HG03575 (cell line): ENCODE data around the gene NINJ1.
"Not testable (repeated sequence)": the region's sequence is repeated elsewhere in the genome, so short reads cannot be mapped to it uniquely, and the experiment has no call there.

Experiments used
- ATAC-seq: cut with Tn5 transposase; IDR thresholded peaks from one replicate; pipeline ENCODE4 v1.9.1; 2021; ENCODE audit not compliant: unreplicated experiment, insufficient number of reproducible peaks, low FRiP score; ENCODE audit errors: extremely low read depth

The NINJ1 gene

GRCh38 chr9:93111371-93112115, 22.5 kb downstream of the NINJ1 start:
- no peak for ATAC-seq

DNA sequence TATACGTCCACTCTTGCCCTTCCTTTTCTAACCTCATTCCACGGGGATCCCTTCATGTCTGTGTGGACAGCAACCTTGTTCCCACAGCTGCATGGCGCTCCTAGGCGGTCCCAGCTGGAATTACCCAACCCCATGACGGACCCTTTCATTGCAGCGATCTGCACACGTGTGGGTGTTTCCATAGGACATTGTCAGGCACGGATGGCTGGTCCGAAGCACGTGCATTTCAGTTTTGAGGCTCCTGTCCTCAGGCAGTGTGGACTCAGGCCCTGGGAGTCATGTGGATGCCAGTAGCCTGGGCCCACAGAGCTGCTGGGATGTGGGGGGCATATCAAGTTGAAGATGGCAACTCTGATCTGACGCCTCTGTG, 23.1 kb downstream of the NINJ1 start:
- no peak for ATAC-seq

DNA sequence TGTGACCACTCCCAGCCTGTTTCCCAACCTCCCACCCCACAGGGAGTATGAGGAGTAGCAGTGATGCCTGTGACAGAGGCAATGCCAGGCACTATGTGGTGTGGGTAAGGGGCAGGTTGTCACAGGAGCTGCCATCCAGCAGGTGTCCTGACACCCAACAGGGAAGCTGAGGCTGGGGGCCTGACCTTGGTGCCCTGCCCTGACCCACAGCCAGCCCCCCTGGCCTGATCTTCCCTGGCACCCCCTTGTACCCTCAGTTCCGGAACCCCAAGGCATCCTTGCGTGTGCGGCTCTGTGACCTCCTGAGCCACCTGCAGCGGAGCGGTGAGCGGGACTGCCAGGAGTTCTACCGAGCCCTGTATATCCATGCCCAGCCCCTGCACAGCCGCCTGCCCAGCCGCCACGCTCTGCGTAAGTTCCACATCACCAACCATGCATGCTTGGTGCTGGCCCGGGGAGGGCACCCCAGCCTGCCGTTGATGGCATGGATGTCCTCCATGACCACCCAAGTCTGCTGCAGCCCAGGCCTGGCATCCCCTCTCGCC, 23.7 kb downstream of the NINJ1 start:
- ATAC-seq = no peak

- ATAC-seq = no peak
These were observed 25.6 kb downstream of the NINJ1 start for GRCh38 chr9:93108291-93109041.

DNA sequence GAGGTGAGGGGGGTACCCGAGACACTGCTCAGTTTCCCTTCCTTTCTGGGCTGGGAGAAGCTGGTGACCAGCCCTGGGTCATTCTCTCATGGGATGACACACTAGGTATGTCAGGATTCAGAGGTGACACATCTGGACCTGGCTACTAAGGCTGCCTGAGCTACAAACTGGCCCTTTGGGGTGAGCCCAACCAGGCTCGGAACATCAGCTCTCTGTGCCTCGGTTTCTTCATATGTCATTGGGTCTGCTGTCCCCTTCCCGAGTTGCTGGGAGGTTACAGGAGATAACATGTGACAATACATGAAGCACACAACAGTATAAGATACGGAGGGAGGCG, 26.3 kb downstream of the NINJ1 start:
- no peak for ATAC-seq

- no peak for ATAC-seq
These were observed 26.8 kb downstream of the NINJ1 start for GRCh38 chr9:93107151-93107824.

- ATAC-seq = no peak
These were observed 28.4 kb downstream of the NINJ1 start for GRCh38 chr9:93105620-93106019.

GRCh38 chr9:93101086-93101485, 33.0 kb downstream of the NINJ1 start:
- ATAC-seq = not testable (repeated sequence)

- ATAC-seq = no peak
These were observed 33.8 kb downstream of the NINJ1 start for GRCh38 chr9:93100276-93100636.

DNA sequence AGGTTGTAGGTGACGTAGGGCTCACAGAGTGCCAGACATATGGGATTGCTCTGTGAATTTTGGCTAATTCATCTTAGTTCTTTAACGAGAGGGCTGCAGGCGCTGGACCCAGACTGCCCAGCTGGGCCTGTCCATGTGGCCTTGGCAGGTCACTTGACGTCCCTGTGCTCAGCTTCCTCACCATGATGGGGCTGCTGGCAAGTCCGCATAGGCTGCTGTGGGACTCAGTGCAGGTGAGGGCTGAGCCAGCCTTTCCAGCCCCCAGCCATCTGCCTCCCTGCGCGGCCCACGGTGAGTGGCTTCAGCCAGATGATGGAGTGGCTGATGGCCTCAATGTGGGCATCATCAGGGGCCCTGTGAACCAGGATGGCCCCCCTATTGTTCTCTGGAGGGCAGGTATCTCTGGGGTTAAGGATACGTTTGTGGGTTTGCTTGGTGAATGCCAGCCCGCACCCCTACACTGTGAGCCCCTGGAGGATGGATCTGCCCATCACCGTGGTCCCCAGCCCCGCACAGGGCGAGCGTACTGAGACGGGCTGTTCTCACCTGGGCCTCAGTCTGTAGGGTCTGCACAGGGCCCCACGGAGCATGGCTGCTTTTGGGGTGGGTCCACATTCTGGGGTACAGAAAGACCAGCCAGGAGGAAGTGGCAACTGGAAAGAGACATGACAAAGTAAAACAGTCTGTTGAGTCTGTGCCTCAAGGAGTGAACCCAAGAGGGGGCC, 34.3 kb downstream of the NINJ1 start:
- no peak for ATAC-seq

DNA sequence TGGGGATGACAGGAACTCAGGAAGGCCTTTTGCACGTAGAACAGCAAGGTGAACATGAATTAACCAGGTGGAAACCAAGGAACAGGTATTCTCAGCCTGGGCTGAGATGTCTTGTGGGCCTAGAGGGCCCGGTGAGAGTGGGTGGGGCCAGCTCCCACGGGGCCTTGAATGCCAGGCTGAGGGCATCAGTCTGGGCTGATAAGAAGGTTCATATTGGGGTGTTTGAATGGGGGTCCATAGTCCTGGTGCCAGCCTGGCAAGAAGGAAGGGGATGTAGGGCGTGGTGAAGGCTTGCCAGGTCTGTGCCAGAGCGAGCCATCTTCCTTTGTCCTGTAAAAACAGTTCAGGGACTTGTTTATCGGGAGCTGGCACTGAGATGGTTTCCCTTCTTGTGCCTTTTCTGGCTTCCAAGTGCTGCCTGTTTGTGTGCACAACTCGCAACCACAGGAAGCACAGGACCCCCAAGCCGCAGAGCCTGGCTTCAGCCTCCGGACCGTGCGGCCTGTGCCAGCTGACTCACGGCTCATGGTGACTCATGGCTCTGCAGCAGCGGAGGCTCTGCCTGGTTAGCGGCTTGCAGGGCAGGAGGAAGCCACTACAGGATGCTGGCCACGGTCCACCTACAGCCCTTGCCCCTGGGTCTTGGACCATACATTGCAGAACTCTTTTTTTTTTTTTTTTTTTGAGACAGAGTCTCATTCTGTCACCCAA, 35.7 kb downstream of the NINJ1 start:
- no peak for ATAC-seq

- no peak for ATAC-seq
These were observed 36.4 kb downstream of the NINJ1 start for GRCh38 chr9:93097511-93098201.

DNA sequence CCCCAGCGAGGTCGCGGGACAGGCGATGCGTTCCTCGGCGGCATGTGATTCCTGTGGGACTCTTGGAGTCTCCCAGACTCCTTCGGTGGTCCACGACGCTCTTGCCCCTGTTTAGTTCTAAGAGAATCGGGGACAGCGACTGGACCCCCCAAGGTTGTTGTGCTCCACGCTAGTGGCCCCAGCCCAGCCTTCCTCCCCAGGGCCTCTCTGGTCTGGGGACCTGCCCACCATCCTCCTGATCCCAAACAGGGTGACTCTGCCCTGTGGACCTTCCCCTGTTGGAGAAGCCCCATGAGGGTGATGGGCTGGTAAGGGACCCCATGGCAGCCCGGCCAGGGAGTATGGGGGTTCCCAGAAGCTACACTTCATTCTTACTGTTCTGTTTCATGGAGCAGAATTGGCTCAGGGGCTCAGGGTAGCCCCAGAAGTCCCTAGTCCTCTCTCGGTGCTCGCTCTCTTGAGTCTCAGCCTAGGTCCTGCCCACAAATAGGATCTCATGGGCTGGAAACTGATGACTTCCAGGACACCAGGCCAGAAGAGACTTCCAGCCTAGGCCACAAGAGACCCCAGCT, 37.2 kb downstream of the NINJ1 start:
- ATAC-seq = no peak

DNA sequence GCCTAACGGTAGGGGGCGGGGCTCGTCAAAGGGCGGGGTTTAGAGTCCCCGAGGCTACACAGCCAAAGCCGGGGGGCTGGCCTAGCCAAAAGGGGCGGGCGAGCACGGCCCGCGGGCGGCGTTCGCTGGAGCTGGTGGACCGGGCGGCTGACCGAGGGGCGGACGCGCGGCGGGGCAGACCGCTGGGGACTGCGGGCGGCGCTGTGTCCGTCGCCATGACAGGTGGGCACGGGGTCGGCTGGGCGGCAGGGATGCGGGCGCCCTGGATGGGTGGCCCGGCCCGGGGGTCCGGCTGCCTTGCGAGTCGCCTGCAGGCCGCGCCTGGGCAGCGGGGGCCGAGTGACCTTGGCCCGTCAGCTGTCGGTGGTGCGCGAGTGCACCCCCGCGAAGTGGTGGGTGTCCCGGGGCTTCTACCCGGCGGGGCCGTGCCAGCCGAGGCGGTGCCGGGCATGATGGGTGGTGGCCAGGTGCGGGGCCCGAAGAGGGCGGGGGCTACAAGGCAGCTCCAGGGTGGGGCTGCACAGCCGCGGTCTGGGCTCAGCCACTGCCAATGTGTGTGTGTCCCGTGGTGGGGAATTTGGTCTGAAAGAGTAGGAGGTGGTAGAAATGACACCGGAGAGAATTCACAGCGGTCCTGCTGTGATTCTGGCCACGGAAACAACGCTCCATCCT, 37.8 kb downstream of the NINJ1 start, which contains the start of gene CARD19:
Gene CARD19, plus strand, starts transcription at position 87 of the 672 bp plus-strand sequence. Its CDS starts 129 bp downstream, at position 216.
- ATAC-seq = no peak

GRCh38 chr9:93095205-93096130, 38.6 kb downstream of the NINJ1 start:
- no peak for ATAC-seq

GRCh38 chr9:93094658-93095204, 39.3 kb downstream of the NINJ1 start:
- ATAC-seq = no peak
